MCF 10A (cell line): ENCODE measurements around the gene ZNF462. TPM values are rescaled to one million over a fixed set of nuclear protein-coding genes. Genes with fewer than 3 reads are reported as not detected.

Source experiments
- BruUV-seq: library from RNA; stranded (reverse); fragments of 400-500 nt; replicated peaks from 2 replicates; lab custom pipeline; 2021; lab: Mats Ljungman, UMichigan
- CTCF ChIA-PET: fragments of 300-600 bp; sonication (Branson Sonifier 250); formaldehyde crosslinking; extraction: SDS; loops from one replicate; lab custom pipeline; 2021; ENCODE audit warnings: antibody characterized with exemption, inconsistent platforms; lab: Yijun Ruan, JAX
- POLR2A ChIA-PET: fragments of 300-600, 350-650 bp; sonication (Branson Sonifier 250); formaldehyde crosslinking; extraction: SDS; loops from one replicate; lab custom pipeline; 2020; ENCODE audit warnings: antibody characterized with exemption, inconsistent platforms; lab: Yijun Ruan, JAX
- DNase-seq: peaks from one replicate; pipeline ENCODE4 v3.0.0-alpha.2; 2018; ENCODE audit not compliant: unreplicated experiment
- H3K27ac Mint-ChIP-seq: one replicate; pipeline ENCODE4 v1.8.0; 2022; ENCODE audit warnings: mild to moderate bottlenecking, low read depth, mixed read lengths; ENCODE audit not compliant: unreplicated experiment
- H3K27me3 Mint-ChIP-seq: one replicate; pipeline ENCODE4 v1.8.0; 2022; ENCODE audit warnings: mixed read lengths; ENCODE audit not compliant: insufficient read depth, unreplicated experiment
- H3K36me3 Mint-ChIP-seq: one replicate; pipeline ENCODE4 v1.8.0; 2022; ENCODE audit warnings: mild to moderate bottlenecking, moderate library complexity, mixed read lengths; ENCODE audit not compliant: insufficient read depth, unreplicated experiment
- H3K4me1 Mint-ChIP-seq: one replicate; pipeline ENCODE4 v1.8.0; 2022; ENCODE audit warnings: mixed read lengths; ENCODE audit not compliant: insufficient read depth, unreplicated experiment
- H3K4me3 Mint-ChIP-seq: one replicate; pipeline ENCODE4 v1.8.0; 2022; ENCODE audit warnings: mild to moderate bottlenecking, moderate library complexity, mixed read lengths; ENCODE audit not compliant: unreplicated experiment
- H3K9me3 Mint-ChIP-seq: one replicate; pipeline ENCODE4 v1.8.0; 2022; ENCODE audit warnings: mixed read lengths; ENCODE audit not compliant: unreplicated experiment
- intact Hi-C: fragments of 100-400 bp; cut with micrococcal nuclease; formaldehyde crosslinking; loops from 2 replicates; pipeline ENCODE4 v1.14.1; 2022
- total RNA-seq: library from RNA; stranded (reverse); gene quantifications from 2 replicates; pipeline ENCODE4 v1.2.3, GENCODE V29; 2022
- TF ChIP-seq, protein P1 (sequence below): fragments of 200-600 bp; IDR thresholded peaks from one replicate; pipeline ENCODE4 v1.8.0; 2022; ENCODE audit warnings: antibody characterized with exemption, mild to moderate bottlenecking; ENCODE audit not compliant: unreplicated experiment

The ZNF462 gene
- total RNA-seq, 1 experiment from 2014 or later, result 47.2 TPM

DNA sequence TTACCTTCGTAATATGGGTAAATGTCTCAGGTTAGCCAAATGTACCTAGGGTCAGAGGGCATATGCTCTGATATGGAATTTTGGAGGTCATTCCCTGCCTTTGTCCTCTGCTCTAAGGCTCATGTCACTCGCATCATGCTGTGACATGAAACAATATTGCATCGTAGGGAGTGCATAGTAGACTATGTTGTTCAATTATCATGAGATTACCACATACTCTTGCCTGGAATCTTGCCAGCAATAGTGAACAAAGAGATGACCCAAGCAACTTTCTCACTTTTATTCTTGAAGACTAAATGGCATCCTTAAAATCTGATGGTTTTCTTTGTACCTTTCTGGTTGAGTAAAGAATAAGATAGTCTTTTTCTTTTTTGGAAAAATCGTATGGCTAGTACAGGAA is 27.6 kb downstream of the ZNF462 start:
- intact Hi-C loops, result no loop called here
- peaks cover 69% of the 10 kb centered on the region for H3K4me1 Mint-ChIP-seq
- BruUV-seq, result no TSS peak
- H3K36me3 Mint-ChIP-seq, result peaks cover 6% of the 10 kb centered on the region
- ChIA-PET POLR2A (interaction anchor here (1.6 to 15.0 kb wide), 4 partner anchors 9 to 28 kb away, joined by 3 to 710 read pairs (median 172); partner anchors contain the start of gene ZNF462), CTCF (interaction anchor here (1.0 to 10.0 kb wide), 5 partner anchors 12 to 32 kb away, joined by 3 to 121 read pairs (median 5); partner anchors contain the start of gene ZNF462)
- DNase-seq, result peak; percentile 86
- H3K4me3 Mint-ChIP-seq, result no peak overlapping the region
- H3K27ac Mint-ChIP-seq, result peak overlapping the region; percentile 91
- TF ChIP-seq, protein P1, sequence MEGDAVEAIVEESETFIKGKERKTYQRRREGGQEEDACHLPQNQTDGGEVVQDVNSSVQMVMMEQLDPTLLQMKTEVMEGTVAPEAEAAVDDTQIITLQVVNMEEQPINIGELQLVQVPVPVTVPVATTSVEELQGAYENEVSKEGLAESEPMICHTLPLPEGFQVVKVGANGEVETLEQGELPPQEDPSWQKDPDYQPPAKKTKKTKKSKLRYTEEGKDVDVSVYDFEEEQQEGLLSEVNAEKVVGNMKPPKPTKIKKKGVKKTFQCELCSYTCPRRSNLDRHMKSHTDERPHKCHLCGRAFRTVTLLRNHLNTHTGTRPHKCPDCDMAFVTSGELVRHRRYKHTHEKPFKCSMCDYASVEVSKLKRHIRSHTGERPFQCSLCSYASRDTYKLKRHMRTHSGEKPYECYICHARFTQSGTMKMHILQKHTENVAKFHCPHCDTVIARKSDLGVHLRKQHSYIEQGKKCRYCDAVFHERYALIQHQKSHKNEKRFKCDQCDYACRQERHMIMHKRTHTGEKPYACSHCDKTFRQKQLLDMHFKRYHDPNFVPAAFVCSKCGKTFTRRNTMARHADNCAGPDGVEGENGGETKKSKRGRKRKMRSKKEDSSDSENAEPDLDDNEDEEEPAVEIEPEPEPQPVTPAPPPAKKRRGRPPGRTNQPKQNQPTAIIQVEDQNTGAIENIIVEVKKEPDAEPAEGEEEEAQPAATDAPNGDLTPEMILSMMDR, result no peak
- no peaks in the 10 kb centered on the region for H3K9me3 Mint-ChIP-seq
- H3K27me3 Mint-ChIP-seq, result no peaks in the 10 kb centered on the region

- H3K27ac Mint-ChIP-seq, result peak overlapping the region; percentile 91
Observed at GRCh38 chr9:106891286-106891685, 28.3 kb downstream of the ZNF462 start.

DNA sequence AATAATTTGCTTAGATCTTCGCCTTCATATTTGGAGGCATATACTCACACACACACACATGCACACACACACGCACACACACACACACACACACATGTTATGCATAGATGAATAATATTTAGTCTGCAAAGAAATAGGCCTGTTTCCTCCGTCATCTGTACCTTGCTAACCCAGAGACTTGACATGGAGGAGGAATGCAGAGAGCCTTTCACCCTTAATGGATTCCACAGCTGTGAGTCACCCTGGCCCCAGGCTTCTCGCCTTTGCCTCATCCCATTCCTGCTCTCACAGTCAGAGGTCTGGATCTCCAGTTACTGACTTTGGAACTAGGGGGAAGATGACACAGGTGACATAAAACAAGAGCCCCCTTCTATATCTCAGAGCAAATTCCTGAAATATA is 29.7 kb downstream of the ZNF462 start:
- TF ChIP-seq, protein P1, result no peak
- intact Hi-C loops, result loop anchor here (1.0 kb wide), 1 partner anchor 30 kb away; no protein-coding TSS in a partner anchor
- peak; percentile 97 for DNase-seq
- Mint-ChIP-seq H3K27me3 (no peaks in the 10 kb centered on the region), H3K27ac (peak overlapping the region; percentile 77), H3K4me1 (peaks cover 60% of the 10 kb centered on the region), H3K36me3 (no peaks in the 10 kb centered on the region), H3K4me3 (peak overlapping the region; percentile 53), H3K9me3 (no peaks in the 10 kb centered on the region)
- BruUV-seq, result no TSS peak
- POLR2A ChIA-PET, result interaction anchor here (0.6 to 15.0 kb wide), 11 partner anchors 9 to 981 kb away, joined by 3 to 710 read pairs (median 4); partner anchors contain the start of gene ZNF462
- CTCF ChIA-PET, result interaction anchor here (0.6 to 10.0 kb wide), 4 partner anchors 24 to 244 kb away, joined by 3 to 121 read pairs (median 4); partner anchors contain the start of gene ZNF462

More at GRCh38 chr9:106891286-106891685, 28.3 kb downstream of the ZNF462 start:
- Mint-ChIP-seq H3K9me3 (no peaks in the 10 kb centered on the region), H3K27me3 (no peaks in the 10 kb centered on the region), H3K4me3 (no peak overlapping the region), H3K36me3 (peaks cover 3% of the 10 kb centered on the region), H3K4me1 (peaks cover 67% of the 10 kb centered on the region)
- CTCF ChIA-PET, result interaction anchor here (1.0 to 10.0 kb wide), 3 partner anchors 13 to 31 kb away, joined by 3 to 121 read pairs (median 5); partner anchors contain the start of gene ZNF462
- no peak for DNase-seq
- intact Hi-C loops, result no loop called here
- POLR2A ChIA-PET, result interaction anchor here (1.6 to 15.0 kb wide), 4 partner anchors 8 to 27 kb away, joined by 3 to 710 read pairs (median 172); partner anchors contain the start of gene ZNF462
- TF ChIP-seq, protein P1, result no peak
- no TSS peak for BruUV-seq

DNA sequence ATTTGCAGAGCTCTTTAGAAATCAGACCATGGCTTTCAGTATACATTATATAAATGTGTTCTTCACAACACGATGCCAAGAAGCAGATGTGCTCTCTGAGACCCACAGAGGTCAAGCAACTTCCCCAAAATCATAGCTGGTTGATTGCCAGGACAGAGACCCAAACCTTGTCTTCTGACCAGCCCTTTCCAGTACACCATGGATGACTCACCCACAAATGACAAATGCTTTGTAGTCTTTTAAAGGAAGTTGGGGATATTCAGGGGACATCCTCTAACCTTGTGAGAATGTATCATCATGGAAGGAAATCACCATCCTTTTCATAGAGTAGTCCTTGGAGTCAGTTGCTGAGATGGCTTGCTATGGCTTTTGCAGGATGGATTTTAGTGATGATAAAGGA is 30.1 kb downstream of the ZNF462 start:
- TF ChIP-seq, protein P1, result no peak
- ChIA-PET POLR2A (interaction anchor here (0.6 to 15.0 kb wide), 10 partner anchors 15 to 981 kb away, joined by 3 to 710 read pairs (median 4); partner anchors contain the start of gene ZNF462), CTCF (interaction anchor here (0.6 to 10.0 kb wide), 3 partner anchors 24 to 148 kb away, joined by 3 to 121 read pairs (median 4); partner anchors contain the start of gene ZNF462)
- no peaks in the 10 kb centered on the region for H3K36me3 Mint-ChIP-seq
- intact Hi-C loops, result no loop called here
- no peaks in the 10 kb centered on the region for H3K9me3 Mint-ChIP-seq
- no TSS peak for BruUV-seq
- H3K4me1 Mint-ChIP-seq, result peaks cover 65% of the 10 kb centered on the region
- DNase-seq, result peak; percentile 61
- H3K27ac Mint-ChIP-seq, result peak overlapping the region; percentile 77
- peak overlapping the region; percentile 53 for H3K4me3 Mint-ChIP-seq
- H3K27me3 Mint-ChIP-seq, result no peaks in the 10 kb centered on the region
